ENCODE measurements around the gene FOXF2. TPM values are rescaled to one million over a fixed set of nuclear protein-coding genes. Genes with fewer than 3 reads are reported as not detected.

FOXF2 gene
- total and polyA plus RNA-seq, 2 donors (not counting 3 experiments of a cell fraction or from before 2014, with no cell fraction given): not detected

DNA sequence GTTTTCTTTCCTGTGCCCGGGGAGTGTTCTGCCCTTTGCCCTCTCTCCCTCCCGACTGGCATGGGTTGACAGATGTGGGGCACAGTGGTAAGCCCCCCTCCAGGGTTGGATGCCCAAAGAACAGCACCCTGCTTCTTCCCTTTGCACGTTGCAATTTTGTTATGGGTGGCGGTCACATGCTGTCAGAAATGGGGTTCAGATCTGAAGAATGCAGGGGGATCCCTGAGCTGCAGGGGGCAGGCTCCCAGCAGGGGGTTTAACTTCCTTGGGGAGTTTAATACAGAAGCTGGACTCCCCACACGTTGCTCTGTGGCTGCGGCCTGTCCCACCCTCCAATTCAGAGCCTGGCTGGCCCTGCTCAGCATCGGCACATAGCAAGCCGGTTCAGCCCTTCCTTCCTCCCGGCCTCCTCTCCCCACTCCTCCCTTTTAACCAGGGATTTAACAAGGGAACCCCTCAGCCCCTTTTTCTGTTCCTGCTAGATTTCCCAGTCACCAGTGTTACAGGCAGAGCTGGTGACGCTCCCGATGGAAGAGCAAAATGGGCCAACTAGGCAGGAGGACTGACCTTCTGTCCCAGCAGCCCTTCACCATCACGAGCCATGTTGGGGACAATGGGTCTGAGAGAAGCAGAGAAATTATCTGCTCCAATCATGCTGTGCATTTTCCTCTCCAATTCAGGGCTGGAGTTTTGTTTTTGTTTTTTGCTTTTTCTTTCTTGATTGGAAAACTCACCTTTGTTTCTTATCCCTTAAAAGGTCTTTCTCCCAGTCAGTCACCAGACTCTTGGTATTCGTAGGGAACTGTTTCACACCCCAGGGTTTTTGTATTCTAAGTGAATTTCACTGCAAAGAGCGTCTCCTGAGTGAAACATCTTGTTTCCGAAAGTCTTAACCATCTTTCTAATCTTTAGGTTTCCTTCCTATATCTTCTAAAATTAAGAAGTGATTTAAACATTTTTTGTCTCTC, 6.8 kb downstream of the FOXF2 start:
- no peak overlapping the region for H3K27ac ChIP-seq (ENCODE audit: insufficient read depth, low read depth, low read length)

More for the DNA sequence above, 6.8 kb downstream of the FOXF2 start:
- Histone ChIP-seq H2AFZ (ENCODE audit: low read depth, low read length) (no peak overlapping the region), H3K9me1 (replicated peaks; ENCODE audit: control insufficient read depth, extremely low read depth, insufficient read depth, low read length) (no peaks in the 10 kb centered on the region), H3K4me1 (ENCODE audit: control insufficient read depth, extremely low read depth, insufficient read depth, low read length) (no peaks in the 10 kb centered on the region), H3K79me2 (ENCODE audit: control insufficient read depth, insufficient read depth, low read length) (no peaks in the 10 kb centered on the region), H3K4me2 (ENCODE audit: insufficient read depth, low read length) (no peak overlapping the region), H3K9ac (replicated peaks; ENCODE audit: extremely low read depth, insufficient read depth, low read length) (no peak overlapping the region), H4K20me1 (replicated peaks; ENCODE audit: control insufficient read depth, extremely low read depth, insufficient read depth, low read length) (no peaks in the 10 kb centered on the region), H3K27me3 (ENCODE audit: control insufficient read depth in 2 of 2, insufficient read depth in 2 of 2, low read length in 2 of 2) (peaks cover 51 to 56% of the 10 kb centered on the region in 2 experiments), H3K9me3 (replicated peaks; ENCODE audit: control insufficient read depth, insufficient read depth, low read length) (no peaks in the 10 kb centered on the region), H3K4me3 (replicated peaks in 1 of 3; ENCODE audit: insufficient read depth in 1 of 3, low read depth in 1 of 3, low read length in 3 of 3) (no peak overlapping the region), H3K36me3 (ENCODE audit: control insufficient read depth in 2 of 2, extremely low read depth in 1 of 2, insufficient read depth in 2 of 2, low read length in 2 of 2) (no peaks in the 10 kb centered on the region)
- intact Hi-C loops (cut with micrococcal nuclease): loop anchor here (2.0 kb wide), 2 partner anchors 41 to 1207 kb away; no protein-coding TSS in a partner anchor
- ChIA-PET CTCF (interaction anchor here (0.6 to 2.6 kb wide), 19 partner anchors 9 to 1208 kb away, joined by 3 to 53 read pairs (median 7); no protein-coding TSS in a partner anchor), POLR2A (no interaction called here)
- no peak for FAIRE-seq
- TF ChIP-seq GATA2 (IDR thresholded peaks at IDR 0.05; ENCODE audit: insufficient read depth, insufficient read length, low read depth, low read length) (no peak), POLR2A (IDR thresholded peaks at IDR 0.05; ENCODE audit: low read depth, low read length) (no peak), MAX (IDR thresholded peaks at IDR 0.05; ENCODE audit: insufficient read depth, insufficient read length) (no peak), POLR2AphosphoS5 (IDR thresholded peaks at IDR 0.05; ENCODE audit: insufficient read depth, low read depth, low read length) (no peak), MYC (IDR thresholded peaks at IDR 0.05; ENCODE audit: low read depth, low read length) (no peak)
- no peak for DNase-seq (ENCODE audit: low read depth, low spot score)
- dilution Hi-C loops (cut with MboI; ENCODE audit: extremely low pct_ligation_motif_present, low sequenced_read_pairs): no loop called here
- BruUV-seq (replicated peaks): no TSS peak
